ENCODE data around the gene GUCY2C. TPM values are rescaled to one million over a fixed set of nuclear protein-coding genes. Genes with fewer than 3 reads are reported as not detected.

The GUCY2C gene
- total RNA-seq, 1 experiment from 2014 or later = not detected

DNA sequence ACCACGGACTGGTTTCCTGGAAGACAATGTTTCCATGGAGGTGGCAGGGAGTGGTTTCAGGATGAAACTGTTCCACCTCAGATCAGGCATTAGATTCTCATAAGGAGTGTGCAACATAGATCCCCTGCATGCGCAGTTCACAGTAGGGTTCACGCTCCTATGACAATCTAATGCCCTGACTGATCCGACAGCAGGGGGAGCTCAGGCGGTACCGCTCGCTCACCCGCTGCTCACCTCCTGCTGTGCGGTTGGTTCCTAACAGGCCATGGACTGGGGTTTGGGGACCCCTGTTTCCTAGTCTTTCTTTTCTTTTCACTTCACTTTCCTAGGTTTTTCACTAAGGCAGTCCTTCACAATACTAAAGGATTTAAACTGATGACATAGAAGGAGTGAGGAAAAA lies 39.6 kb downstream of the GUCY2C start:
- H3K27ac ChIP-seq (ENCODE audit: low read depth, low read length, poor library complexity, severe bottlenecking) = no peak overlapping the region
- BruUV-seq (replicated peaks) = no TSS peak
- no peaks in the 10 kb centered on the region for H3K9me3 ChIP-seq (ENCODE audit: low read depth, low read length, poor library complexity, severe bottlenecking)
- no peak for TF ChIP-seq EZH2 (IDR thresholded peaks at IDR 0.05; ENCODE audit: borderline replicate concordance, low read depth, low read length, poor library complexity, severe bottlenecking)
- TF ChIP-seq, protein P1, sequence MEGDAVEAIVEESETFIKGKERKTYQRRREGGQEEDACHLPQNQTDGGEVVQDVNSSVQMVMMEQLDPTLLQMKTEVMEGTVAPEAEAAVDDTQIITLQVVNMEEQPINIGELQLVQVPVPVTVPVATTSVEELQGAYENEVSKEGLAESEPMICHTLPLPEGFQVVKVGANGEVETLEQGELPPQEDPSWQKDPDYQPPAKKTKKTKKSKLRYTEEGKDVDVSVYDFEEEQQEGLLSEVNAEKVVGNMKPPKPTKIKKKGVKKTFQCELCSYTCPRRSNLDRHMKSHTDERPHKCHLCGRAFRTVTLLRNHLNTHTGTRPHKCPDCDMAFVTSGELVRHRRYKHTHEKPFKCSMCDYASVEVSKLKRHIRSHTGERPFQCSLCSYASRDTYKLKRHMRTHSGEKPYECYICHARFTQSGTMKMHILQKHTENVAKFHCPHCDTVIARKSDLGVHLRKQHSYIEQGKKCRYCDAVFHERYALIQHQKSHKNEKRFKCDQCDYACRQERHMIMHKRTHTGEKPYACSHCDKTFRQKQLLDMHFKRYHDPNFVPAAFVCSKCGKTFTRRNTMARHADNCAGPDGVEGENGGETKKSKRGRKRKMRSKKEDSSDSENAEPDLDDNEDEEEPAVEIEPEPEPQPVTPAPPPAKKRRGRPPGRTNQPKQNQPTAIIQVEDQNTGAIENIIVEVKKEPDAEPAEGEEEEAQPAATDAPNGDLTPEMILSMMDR (conservative IDR thresholded peaks at IDR 0.05; ENCODE audit: low read depth, low read length) = no peak
- intact Hi-C loops (cut with micrococcal nuclease; ENCODE audit: unreplicated experiment) = no loop called here
- POLR2A ChIA-PET (ENCODE audit: low non-redundant PET) = no interaction called here
- DNase-seq (ENCODE audit: low spot score) = no peak
- no peaks in the 10 kb centered on the region for H3K27me3 ChIP-seq (replicated peaks; ENCODE audit: insufficient read depth, low read depth, low read length, poor library complexity)
- no peak overlapping the region for H3K4me3 ChIP-seq (ENCODE audit: low read depth, low read length, poor library complexity, severe bottlenecking)
- H3K4me1 ChIP-seq (ENCODE audit: insufficient read depth, low read length, poor library complexity, severe bottlenecking) = no peaks in the 10 kb centered on the region
- CTCF ChIA-PET = no interaction called here
- no peaks in the 10 kb centered on the region for H3K36me3 ChIP-seq (ENCODE audit: insufficient read depth, low read length, poor library complexity, severe bottlenecking)

DNA sequence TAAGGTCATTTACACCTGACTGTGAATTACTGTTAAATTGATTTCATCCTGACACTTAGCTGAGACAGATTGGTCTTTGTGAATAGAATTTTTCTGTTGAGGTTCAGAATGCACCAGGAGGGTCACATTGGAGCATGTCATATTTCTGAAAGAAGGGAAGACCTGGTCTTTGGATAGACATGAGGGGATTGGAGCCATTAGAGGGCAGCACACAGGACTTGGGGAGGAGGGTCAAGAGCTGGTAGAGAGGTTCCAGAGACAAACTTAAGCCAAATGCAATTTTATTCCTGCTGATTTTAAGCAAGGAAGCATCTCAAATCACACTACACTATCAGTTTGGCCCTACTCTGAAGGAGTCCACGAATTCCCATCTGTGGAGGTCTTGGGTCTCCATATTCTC lies 41.1 kb downstream of the GUCY2C start:
- DNase-seq (ENCODE audit: low spot score) = no peak
- CTCF ChIA-PET = interaction anchor here (0.6 kb wide), 1 partner anchor 68 kb away, joined by 3 read pairs; no protein-coding TSS in a partner anchor
- no peak for TF ChIP-seq EZH2 (IDR thresholded peaks at IDR 0.05; ENCODE audit: borderline replicate concordance, low read depth, low read length, poor library complexity, severe bottlenecking)
- TF ChIP-seq, protein P1 (conservative IDR thresholded peaks at IDR 0.05; ENCODE audit: low read depth, low read length) = no peak

DNA sequence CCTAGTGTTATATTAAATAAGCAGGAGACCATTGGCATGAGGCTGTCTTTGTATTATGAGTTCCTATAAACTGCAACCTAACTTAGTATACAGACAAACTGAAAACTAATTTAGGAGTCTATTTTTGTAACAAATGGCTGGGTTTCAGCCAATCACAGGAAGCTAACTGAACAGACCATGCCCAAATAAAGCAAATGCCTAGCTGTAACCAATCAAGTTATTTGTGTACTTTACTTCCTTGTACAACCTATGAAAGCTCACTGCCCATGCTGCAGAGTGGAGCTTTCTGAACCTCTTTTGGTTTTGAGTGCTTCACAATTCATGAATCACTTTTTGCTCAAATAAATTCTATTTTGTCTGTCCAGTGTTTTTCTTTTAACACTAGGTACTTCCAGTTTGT lies 41.6 kb downstream of the GUCY2C start:
- BruUV-seq (replicated peaks) = no TSS peak
- no peaks in the 10 kb centered on the region for H3K4me1 ChIP-seq (ENCODE audit: insufficient read depth, low read length, poor library complexity, severe bottlenecking)
- ChIA-PET CTCF (interaction anchor here (0.6 kb wide), 1 partner anchor 68 kb away, joined by 3 read pairs; no protein-coding TSS in a partner anchor), POLR2A (ENCODE audit: low non-redundant PET) (no interaction called here)
- no peak overlapping the region for H3K4me3 ChIP-seq (ENCODE audit: low read depth, low read length, poor library complexity, severe bottlenecking)
- no peaks in the 10 kb centered on the region for H3K36me3 ChIP-seq (ENCODE audit: insufficient read depth, low read length, poor library complexity, severe bottlenecking)
- TF ChIP-seq, protein P1 (conservative IDR thresholded peaks at IDR 0.05; ENCODE audit: low read depth, low read length) = no peak
- no peak for TF ChIP-seq EZH2 (IDR thresholded peaks at IDR 0.05; ENCODE audit: borderline replicate concordance, low read depth, low read length, poor library complexity, severe bottlenecking)
- no peak overlapping the region for H3K27ac ChIP-seq (ENCODE audit: low read depth, low read length, poor library complexity, severe bottlenecking)
- intact Hi-C loops (cut with micrococcal nuclease; ENCODE audit: unreplicated experiment) = no loop called here
- no peak for DNase-seq (ENCODE audit: low spot score)
- no peaks in the 10 kb centered on the region for H3K9me3 ChIP-seq (ENCODE audit: low read depth, low read length, poor library complexity, severe bottlenecking)
- H3K27me3 ChIP-seq (replicated peaks; ENCODE audit: insufficient read depth, low read depth, low read length, poor library complexity) = no peaks in the 10 kb centered on the region

More for the DNA sequence above, 41.1 kb downstream of the GUCY2C start:
- no peaks in the 10 kb centered on the region for H3K9me3 ChIP-seq (ENCODE audit: low read depth, low read length, poor library complexity, severe bottlenecking)
- no TSS peak for BruUV-seq (replicated peaks)
- H3K4me1 ChIP-seq (ENCODE audit: insufficient read depth, low read length, poor library complexity, severe bottlenecking) = no peaks in the 10 kb centered on the region
- no peaks in the 10 kb centered on the region for H3K36me3 ChIP-seq (ENCODE audit: insufficient read depth, low read length, poor library complexity, severe bottlenecking)
- POLR2A ChIA-PET (ENCODE audit: low non-redundant PET) = no interaction called here
- intact Hi-C loops (cut with micrococcal nuclease; ENCODE audit: unreplicated experiment) = no loop called here
- H3K27ac ChIP-seq (ENCODE audit: low read depth, low read length, poor library complexity, severe bottlenecking) = no peak overlapping the region
- no peaks in the 10 kb centered on the region for H3K27me3 ChIP-seq (replicated peaks; ENCODE audit: insufficient read depth, low read depth, low read length, poor library complexity)
- no peak overlapping the region for H3K4me3 ChIP-seq (ENCODE audit: low read depth, low read length, poor library complexity, severe bottlenecking)
